Mucosa of rectum (tissue), 2 donors: ENCODE data around the gene BMP5.

Experiments
- H3K27ac ChIP-seq, 2 donors: one replicate each; pipeline ENCODE4 v1.7.0; 2013; ENCODE audit warnings: inconsistent platforms in 2 of 2, low read depth in 2 of 2, low read length in 2 of 2
- H3K27me3 ChIP-seq, 2 donors: one replicate each; pipeline ENCODE4 v1.7.0; 2013; ENCODE audit warnings: low read length in 2 of 2; ENCODE audit not compliant: control insufficient read depth in 2 of 2, insufficient read depth in 2 of 2
- H3K36me3 ChIP-seq, 2 donors: one replicate each; pipeline ENCODE4 v1.7.0; 2013; ENCODE audit warnings: low read length in 2 of 2; ENCODE audit not compliant: control insufficient read depth in 2 of 2, insufficient read depth in 2 of 2
- H3K4me1 ChIP-seq, 2 donors: one replicate each; pipeline ENCODE4 v1.7.0; 2013; ENCODE audit warnings: low read length in 2 of 2, mild to moderate bottlenecking in 1 of 2; ENCODE audit not compliant: control insufficient read depth in 2 of 2, insufficient read depth in 2 of 2
- H3K4me3 ChIP-seq, 2 donors: one replicate each; pipeline ENCODE4 v1.7.0; 2013; ENCODE audit warnings: low read length in 2 of 2
- H3K9ac ChIP-seq, 2 donors: one replicate each; pipeline ENCODE4 v1.7.0; 2013; ENCODE audit warnings: low read length in 2 of 2, low read depth in 1 of 2, mild to moderate bottlenecking in 1 of 2
- H3K9me3 ChIP-seq, 2 donors: one replicate each; pipeline ENCODE4 v1.7.0; 2013; ENCODE audit warnings: low read length in 2 of 2; ENCODE audit not compliant: control insufficient read depth in 2 of 2
- donor health status: healthy.
- donor health status: Normal muscosa, but diverticular disease.

Gene BMP5

GRCh38 chr6:55776113-55776512 lies 99.3 kb downstream of the BMP5 start:
- Histone ChIP-seq H3K4me1 (no peaks in the 10 kb centered on the region), H3K27ac (no peak overlapping the region), H3K4me3 (no peak overlapping the region), H3K27me3 (no peaks in the 10 kb centered on the region), H3K9ac (no peak overlapping the region), H3K9me3 (no peaks in the 10 kb centered on the region), H3K36me3 (no peaks in the 10 kb centered on the region)

GRCh38 chr6:55775029-55775318 lies 100.4 kb downstream of the BMP5 start:
- H3K4me3 ChIP-seq, result no peak overlapping the region
- H3K4me1 ChIP-seq, result no peaks in the 10 kb centered on the region
- H3K9ac ChIP-seq, result no peak overlapping the region
- no peaks in the 10 kb centered on the region for H3K27me3 ChIP-seq
- H3K9me3 ChIP-seq, result no peaks in the 10 kb centered on the region
- H3K27ac ChIP-seq, result no peak overlapping the region
- H3K36me3 ChIP-seq, result no peaks in the 10 kb centered on the region

GRCh38 chr6:55774286-55775028 lies 100.9 kb downstream of the BMP5 start:
- Histone ChIP-seq H3K9me3 (no peaks in the 10 kb centered on the region), H3K4me1 (no peaks in the 10 kb centered on the region), H3K9ac (no peak overlapping the region), H3K27ac (no peak overlapping the region), H3K27me3 (no peaks in the 10 kb centered on the region), H3K36me3 (no peaks in the 10 kb centered on the region), H3K4me3 (no peak overlapping the region)

GRCh38 chr6:55773620-55774216 lies 101.7 kb downstream of the BMP5 start:
- no peaks in the 10 kb centered on the region for H3K9me3 ChIP-seq
- H3K27me3 ChIP-seq, result no peaks in the 10 kb centered on the region
- H3K36me3 ChIP-seq, result no peaks in the 10 kb centered on the region
- no peak overlapping the region for H3K27ac ChIP-seq
- H3K9ac ChIP-seq, result no peak overlapping the region
- H3K4me3 ChIP-seq, result no peak overlapping the region
- H3K4me1 ChIP-seq, result no peaks in the 10 kb centered on the region

GRCh38 chr6:55772730-55773129 lies 102.7 kb downstream of the BMP5 start:
- Histone ChIP-seq H3K27me3 (no peaks in the 10 kb centered on the region), H3K9ac (no peak overlapping the region), H3K4me1 (no peaks in the 10 kb centered on the region), H3K4me3 (no peak overlapping the region), H3K36me3 (no peaks in the 10 kb centered on the region), H3K27ac (no peak overlapping the region), H3K9me3 (no peaks in the 10 kb centered on the region)

- no peak overlapping the region for H3K4me3 ChIP-seq
- H3K9me3 ChIP-seq, result no peaks in the 10 kb centered on the region
- H3K9ac ChIP-seq, result no peak overlapping the region
- no peaks in the 10 kb centered on the region for H3K27me3 ChIP-seq
- H3K4me1 ChIP-seq, result no peaks in the 10 kb centered on the region
- H3K36me3 ChIP-seq, result no peaks in the 10 kb centered on the region
- no peak overlapping the region for H3K27ac ChIP-seq
Observed at GRCh38 chr6:55759536-55759935, 115.9 kb downstream of the BMP5 start.

- Histone ChIP-seq H3K4me3 (no peak overlapping the region), H3K36me3 (no peaks in the 10 kb centered on the region), H3K9me3 (no peaks in the 10 kb centered on the region), H3K27me3 (no peaks in the 10 kb centered on the region), H3K27ac (no peak overlapping the region), H3K4me1 (no peaks in the 10 kb centered on the region), H3K9ac (no peak overlapping the region)
Observed at GRCh38 chr6:55758156-55758937, 117.0 kb downstream of the BMP5 start.

- Histone ChIP-seq H3K9me3 (no peaks in the 10 kb centered on the region), H3K4me1 (no peaks in the 10 kb centered on the region), H3K36me3 (no peaks in the 10 kb centered on the region), H3K4me3 (no peak overlapping the region), H3K27me3 (no peaks in the 10 kb centered on the region), H3K27ac (no peak overlapping the region), H3K9ac (no peak overlapping the region)
Observed at GRCh38 chr6:55756531-55757031, 118.8 kb downstream of the BMP5 start.

- no peaks in the 10 kb centered on the region for H3K9me3 ChIP-seq
- H3K27ac ChIP-seq, result no peak overlapping the region
- no peak overlapping the region for H3K9ac ChIP-seq
- no peaks in the 10 kb centered on the region for H3K4me1 ChIP-seq
- no peaks in the 10 kb centered on the region for H3K36me3 ChIP-seq
- no peaks in the 10 kb centered on the region for H3K27me3 ChIP-seq
- H3K4me3 ChIP-seq, result no peak overlapping the region
Observed at GRCh38 chr6:55748880-55749279, 126.5 kb downstream of the BMP5 start.

- Histone ChIP-seq H3K9ac (no peak overlapping the region), H3K36me3 (no peaks in the 10 kb centered on the region), H3K27ac (no peak overlapping the region), H3K27me3 (no peaks in the 10 kb centered on the region), H3K9me3 (no peaks in the 10 kb centered on the region), H3K4me1 (no peaks in the 10 kb centered on the region), H3K4me3 (no peak overlapping the region)
Observed at GRCh38 chr6:55746473-55746872, 128.9 kb downstream of the BMP5 start.
